Stimulated activated CD8-positive, alpha-beta memory T cell treated with anti-CD3 and anti-CD28 coated beads, Interleukin-12 subunit alpha, Interleukin-12 subunit beta, amount 100 ng/mL, for 1 hour (primary cell): ENCODE data around the gene WNT2.
"Not testable (repeated sequence)": the region's sequence is repeated elsewhere in the genome, so short reads cannot be mapped to it uniquely, and the experiment has no call there.

Experiments used
- DNase-seq: peaks from one replicate; pipeline ENCODE4 v3.0.0-alpha.2; 2020; ENCODE audit warnings: low read depth

WNT2 gene

GRCh38 chr7:117302396-117302795 lies 20.5 kb downstream of the WNT2 start:
- DNase-seq: no peak

DNA sequence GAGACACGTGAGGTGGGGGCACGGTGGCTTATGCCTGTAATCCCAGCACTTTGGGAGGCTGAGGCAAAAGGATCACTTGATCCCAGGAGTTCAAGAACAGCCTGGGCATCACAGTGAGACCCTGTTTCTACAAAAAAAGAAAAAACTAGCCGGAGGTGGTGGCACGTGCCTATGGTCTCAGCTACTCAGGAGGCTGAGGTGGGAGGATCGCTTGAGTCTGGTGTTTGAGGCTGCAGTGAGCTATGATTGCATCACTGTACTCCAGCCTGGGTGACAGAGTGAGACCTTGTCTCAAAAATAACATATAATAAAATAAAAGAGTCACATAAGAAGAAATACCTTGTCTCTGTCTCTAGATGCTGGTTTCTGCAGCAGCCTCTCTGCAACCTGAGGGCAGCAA lies 22.4 kb downstream of the WNT2 start:
- not testable (repeated sequence) for DNase-seq

GRCh38 chr7:117297606-117298005 lies 25.3 kb downstream of the WNT2 start:
- DNase-seq: no peak

GRCh38 chr7:117296066-117296465 lies 26.8 kb downstream of the WNT2 start:
- no peak for DNase-seq

DNA sequence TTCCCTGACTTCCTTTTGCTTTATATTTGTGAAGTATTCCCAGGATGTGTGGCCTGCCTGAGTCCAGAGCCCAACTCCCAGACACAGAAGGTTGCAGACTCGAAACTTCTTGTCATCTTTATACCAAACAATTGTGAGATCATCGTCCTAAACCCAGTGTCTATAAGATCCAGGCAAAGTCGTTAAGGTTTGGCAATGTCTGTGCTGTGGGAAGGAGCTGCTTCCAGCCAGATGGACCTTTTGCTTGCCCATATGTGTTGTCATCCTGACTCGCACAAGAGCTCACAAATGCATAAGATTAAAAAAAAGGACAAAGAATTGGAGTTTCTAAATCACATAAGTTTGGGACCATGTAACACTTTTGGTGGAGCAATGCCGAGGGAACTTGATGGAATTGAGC lies 37.0 kb downstream of the WNT2 start:
- DNase-seq: no peak

GRCh38 chr7:117284692-117285091 lies 38.2 kb downstream of the WNT2 start:
- no peak for DNase-seq

DNA sequence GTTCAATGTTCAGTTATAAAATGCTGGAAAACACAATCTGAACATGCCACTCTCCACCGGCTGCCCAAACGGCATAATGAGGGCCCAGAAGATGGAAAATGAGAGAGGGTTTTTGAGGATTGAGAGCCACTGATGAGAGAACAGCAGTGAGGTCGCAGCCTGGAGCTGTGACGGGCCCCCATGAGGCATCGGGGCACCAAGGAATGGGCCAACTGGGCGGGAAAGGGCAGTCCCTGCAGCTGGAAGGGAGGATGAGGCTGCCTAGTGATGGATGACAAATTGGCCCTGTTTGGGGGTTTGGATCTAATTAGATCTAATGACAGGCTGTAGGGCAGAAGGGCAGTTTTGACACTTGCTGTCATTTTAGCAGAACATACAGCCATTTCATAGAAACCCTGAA lies 39.1 kb downstream of the WNT2 start:
- no peak for DNase-seq

DNA sequence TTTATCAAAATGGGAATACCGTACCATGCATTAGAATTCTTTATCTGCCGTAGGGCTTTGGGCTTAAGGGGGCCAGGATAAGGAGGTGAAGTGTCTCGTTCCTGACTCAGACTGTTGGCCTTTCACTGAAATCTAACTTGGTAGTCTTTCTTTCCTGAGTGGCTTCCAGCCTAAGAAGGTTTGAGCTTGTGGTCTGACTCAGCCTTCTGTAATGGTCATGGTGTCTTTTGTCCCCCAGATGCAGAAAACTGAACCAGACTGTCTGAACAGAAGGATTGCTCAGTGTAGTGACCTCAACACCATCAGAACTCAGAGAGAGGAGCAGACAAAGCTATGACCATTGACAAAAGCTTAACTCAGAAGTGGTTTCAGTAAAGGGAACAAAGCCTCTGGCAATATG lies 39.5 kb downstream of the WNT2 start:
- DNase-seq: no peak

- DNase-seq: no peak
Observed at GRCh38 chr7:117282239-117282812, 40.5 kb downstream of the WNT2 start.

- no peak for DNase-seq
Observed at GRCh38 chr7:117281562-117281961, 41.3 kb downstream of the WNT2 start.

DNA sequence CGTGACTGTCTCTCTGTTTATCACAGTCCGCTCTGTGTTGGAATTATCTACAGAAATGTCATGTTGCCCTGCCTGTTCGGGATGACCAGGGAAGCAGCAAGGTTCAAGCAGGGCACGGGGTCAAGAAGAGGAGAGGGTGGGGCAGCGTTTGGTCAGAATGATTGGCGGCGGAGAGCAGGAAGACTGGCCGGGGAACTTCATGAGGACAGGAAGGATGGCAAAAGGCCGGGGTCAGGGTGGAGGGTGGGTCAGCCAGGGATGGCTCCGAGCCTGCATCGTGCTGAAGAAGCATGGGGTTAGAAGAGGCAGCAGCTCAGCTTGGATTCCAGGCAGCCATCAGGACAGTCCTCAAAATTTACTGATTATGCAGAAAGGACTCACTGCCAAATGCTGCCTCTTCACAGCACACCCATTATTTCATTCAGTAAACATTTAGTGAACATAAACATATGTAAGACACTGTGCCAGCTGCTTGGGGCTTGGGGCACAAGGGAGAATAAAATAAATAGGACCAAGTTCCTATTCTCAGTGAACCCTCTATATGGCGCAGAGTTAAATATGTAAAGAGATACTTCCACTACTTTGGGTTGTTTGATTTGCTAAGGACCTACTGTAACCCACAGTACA lies 42.8 kb downstream of the WNT2 start:
- DNase-seq: no peak

GRCh38 chr7:117279203-117279602 lies 43.7 kb downstream of the WNT2 start:
- DNase-seq: no peak

DNA sequence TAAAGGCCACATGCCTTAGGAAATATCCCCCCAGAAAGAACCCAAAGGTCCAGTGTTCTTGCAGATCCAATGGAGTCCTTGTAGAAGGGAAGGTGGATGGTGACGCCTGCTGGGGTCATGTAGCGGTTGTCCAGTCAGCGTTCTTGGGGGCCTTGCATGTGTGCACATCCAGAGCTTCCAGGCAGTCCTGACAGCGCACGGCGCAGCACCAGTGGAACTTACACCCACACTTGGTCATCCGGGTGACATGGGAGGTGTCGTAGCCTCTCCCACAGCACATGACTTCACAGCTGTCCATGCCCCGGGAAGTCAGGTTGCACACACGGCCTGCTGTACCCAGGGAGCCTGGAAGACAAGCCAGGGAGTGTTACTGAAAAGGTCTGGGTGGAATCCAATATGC lies 44.8 kb downstream of the WNT2 start:
- DNase-seq: no peak

DNA sequence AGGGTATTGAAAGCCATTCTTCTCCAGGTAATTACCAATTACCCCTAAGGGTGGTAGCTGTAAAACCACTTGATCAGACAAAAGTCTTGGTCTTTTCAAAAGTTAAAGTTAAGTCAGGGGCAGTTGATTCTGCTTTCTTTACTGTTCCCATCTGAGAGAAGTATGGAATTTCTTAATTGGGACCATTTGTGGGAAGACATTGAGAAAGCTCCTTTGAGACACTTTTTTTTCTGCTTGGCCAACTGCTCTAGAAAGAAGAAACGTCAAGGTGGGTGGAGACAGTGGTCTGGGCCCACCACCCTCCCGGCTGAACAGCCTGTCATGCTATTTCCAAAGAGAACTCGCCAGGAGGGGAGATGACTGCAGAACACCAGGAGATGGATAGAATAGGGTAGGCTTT lies 45.3 kb downstream of the WNT2 start:
- DNase-seq: no peak

DNA sequence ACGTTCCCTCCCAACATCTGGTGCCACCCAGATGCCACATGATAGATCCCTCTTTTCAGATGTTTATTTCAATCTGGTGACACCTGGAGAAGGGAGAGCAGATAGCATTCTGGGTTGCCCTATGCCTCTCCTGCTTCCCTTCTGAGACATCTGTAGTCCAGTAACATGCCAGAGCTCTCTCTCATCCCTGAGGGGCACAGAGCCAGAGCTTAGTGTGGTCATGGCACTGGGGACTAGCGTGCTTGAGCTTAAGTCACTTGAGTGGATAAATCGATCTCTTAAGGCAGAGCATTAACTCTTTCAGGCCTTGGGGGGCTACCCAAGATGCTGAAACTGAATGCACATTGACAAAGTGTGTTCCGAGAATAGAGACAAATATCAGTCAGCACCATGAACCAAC lies 47.9 kb downstream of the WNT2 start:
- no peak for DNase-seq

GRCh38 chr7:117273814-117274225 lies 49.0 kb downstream of the WNT2 start:
- DNase-seq: no peak

GRCh38 chr7:117273325-117273724 lies 49.5 kb downstream of the WNT2 start:
- no peak for DNase-seq

DNA sequence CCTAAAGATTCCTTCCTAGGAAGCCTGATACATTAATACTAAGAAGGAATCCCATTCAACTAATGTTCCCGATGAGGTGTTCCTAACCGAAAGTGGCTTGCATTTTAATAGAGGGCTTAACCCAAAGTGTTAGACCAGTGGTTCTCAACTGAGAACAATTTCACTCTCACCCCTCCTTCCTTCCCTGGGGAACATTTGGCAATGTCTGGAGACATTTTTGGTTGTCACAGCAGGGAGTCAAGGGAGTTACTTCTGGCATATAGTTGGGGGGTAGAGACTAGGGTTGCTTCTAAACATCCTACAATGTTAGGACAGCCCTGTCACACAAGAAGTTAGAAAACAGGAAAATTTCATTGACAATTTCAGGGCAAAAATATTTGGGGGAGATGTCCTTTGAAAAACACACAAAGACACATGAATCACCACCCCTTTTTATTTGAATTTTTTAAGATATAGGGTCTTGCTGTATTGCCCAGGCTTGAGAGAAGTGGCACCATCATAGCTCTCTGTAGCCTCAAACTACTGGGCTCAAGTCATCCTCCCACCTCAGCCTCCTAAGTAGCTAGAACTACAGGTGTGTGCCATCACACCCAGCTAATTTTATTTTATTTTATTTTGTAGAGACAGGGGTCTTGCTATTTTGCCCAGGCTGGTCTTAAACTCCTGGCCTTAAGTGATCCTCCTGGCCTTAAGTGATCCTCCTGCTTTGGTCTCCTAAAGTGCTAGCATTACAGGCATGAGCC lies 50.7 kb downstream of the WNT2 start:
- DNase-seq: no peak

- no peak for DNase-seq
Observed at GRCh38 chr7:117271566-117271965, 51.3 kb downstream of the WNT2 start.

GRCh38 chr7:117270371-117270770 lies 52.5 kb downstream of the WNT2 start:
- no peak for DNase-seq

- no peak for DNase-seq
Observed at GRCh38 chr7:117269886-117270285, 53.0 kb downstream of the WNT2 start.

- no peak for DNase-seq
Observed at GRCh38 chr7:117269417-117269816, 53.4 kb downstream of the WNT2 start.

DNA sequence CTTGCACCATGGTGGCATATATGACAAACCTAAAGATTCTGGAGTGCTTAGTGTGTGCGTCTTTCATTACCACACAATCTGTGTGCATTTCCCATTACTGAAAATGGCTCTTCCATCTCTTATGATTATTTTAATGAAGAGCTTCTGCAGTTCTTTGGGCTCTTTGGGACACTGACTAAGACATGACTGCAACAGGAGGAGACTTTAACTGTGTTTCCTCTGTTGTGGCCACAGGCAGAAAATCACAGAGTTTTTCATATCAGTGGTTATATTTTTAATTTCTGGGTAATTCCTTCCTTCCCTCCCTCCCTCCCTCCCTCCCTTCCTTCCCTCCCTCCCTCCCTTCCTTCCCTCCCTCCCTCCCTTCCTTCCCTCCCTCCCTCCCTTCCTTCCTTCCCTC lies 58.1 kb downstream of the WNT2 start:
- DNase-seq: no peak

DNA sequence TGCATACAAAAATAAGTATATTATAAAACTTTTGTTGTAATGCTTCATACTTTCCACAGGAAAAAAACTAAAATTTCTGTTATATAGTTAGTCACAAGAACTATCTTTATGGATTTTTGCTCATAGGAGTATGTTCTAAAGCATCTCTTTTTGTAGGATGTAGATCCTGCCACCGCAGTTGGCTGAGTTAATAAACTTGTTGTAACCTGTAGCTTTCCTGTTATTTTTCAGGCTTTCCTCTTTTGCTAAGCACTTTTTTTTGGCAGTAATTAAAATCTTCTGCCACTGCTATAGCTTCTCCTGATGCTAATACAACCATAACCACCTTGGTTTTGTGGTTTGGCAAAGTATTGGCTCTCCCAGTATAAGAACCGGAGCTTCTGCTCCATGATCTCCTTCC lies 60.3 kb downstream of the WNT2 start:
- DNase-seq: no peak
